OCI-LY1 (cell line): ENCODE results near the gene GSDME.

ENCODE experiments used
- EZH2 ChIP-seq: fragments of 200-600 bp; sonication (generic), shearing (Covaris generic); IDR thresholded peaks from 2 replicates; pipeline ENCODE4 v1.8.0; 2017; ENCODE audit warnings: borderline replicate concordance, mixed run types, mild to moderate bottlenecking, antibody characterized with exemption, low read length, moderate library complexity, mixed read lengths
- TF ChIP-seq, protein P1 (sequence below): fragments of 200-600 bp; sonication (generic), shearing (Covaris generic); IDR thresholded peaks from 2 replicates; pipeline ENCODE4 v1.5.1; 2017; ENCODE audit warnings: mild to moderate bottlenecking, antibody characterized with exemption, low read length, moderate library complexity, mixed read lengths

DNA sequence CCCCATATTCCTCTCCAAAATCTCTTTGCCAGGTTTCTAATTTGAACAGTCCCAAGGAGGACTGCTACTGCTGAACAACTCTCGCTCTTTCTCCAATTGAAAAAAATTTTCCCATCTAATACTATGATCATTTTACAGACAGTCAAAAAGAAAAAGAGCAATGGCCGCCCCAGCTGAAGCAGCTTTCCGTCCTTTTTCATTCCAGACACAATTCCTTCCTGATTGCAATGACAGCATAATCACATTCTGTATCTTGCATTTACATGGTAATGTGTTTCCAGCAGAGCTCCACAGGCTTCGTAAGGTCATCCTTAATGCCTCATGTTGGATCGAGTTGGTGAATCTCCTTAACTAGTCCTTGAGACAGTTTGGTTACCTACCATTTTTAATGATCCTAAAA, 45.0 kb upstream of the GSDME start:
- TF ChIP-seq, protein P1, sequence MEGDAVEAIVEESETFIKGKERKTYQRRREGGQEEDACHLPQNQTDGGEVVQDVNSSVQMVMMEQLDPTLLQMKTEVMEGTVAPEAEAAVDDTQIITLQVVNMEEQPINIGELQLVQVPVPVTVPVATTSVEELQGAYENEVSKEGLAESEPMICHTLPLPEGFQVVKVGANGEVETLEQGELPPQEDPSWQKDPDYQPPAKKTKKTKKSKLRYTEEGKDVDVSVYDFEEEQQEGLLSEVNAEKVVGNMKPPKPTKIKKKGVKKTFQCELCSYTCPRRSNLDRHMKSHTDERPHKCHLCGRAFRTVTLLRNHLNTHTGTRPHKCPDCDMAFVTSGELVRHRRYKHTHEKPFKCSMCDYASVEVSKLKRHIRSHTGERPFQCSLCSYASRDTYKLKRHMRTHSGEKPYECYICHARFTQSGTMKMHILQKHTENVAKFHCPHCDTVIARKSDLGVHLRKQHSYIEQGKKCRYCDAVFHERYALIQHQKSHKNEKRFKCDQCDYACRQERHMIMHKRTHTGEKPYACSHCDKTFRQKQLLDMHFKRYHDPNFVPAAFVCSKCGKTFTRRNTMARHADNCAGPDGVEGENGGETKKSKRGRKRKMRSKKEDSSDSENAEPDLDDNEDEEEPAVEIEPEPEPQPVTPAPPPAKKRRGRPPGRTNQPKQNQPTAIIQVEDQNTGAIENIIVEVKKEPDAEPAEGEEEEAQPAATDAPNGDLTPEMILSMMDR, result no peak
- no peak for TF ChIP-seq EZH2
